ENCODE measurements around the gene KCNH4.
"Not testable (repeated sequence)": the region's sequence is repeated elsewhere in the genome, so short reads cannot be mapped to it uniquely, and the experiment has no call there.

- not testable (repeated sequence) for TF ChIP-seq CTCF, POLR2A (IDR thresholded peaks at IDR 0.05)
Observed at GRCh38 chr17:42186191-42186590, 5.2 kb upstream of the KCNH4 start.
